Keratinocyte (primary cell): Measurements from ENCODE around the gene ZIC4. TPM values are rescaled to one million over a fixed set of nuclear protein-coding genes. Genes with fewer than 3 reads are reported as not detected.

Experiments
- DNase-seq: peaks from one replicate; pipeline ENCODE4 v3.0.0-alpha.2; 2011; ENCODE audit warnings: low read depth, missing footprints, low spot score
- FAIRE-seq: peaks from 2 replicates; lab custom pipeline; 2011; peaks lifted over from hg19 to GRCh38; lab: Jason Lieb, UNC
- H2AFZ ChIP-seq: 2 replicates; pipeline ENCODE4 v1.6.0; 2012; ENCODE audit warnings: low read length, control low read depth, inconsistent platforms; ENCODE audit not compliant: control insufficient read depth
- H3K27ac ChIP-seq: 2 replicates; pipeline ENCODE4 v1.5.1; 2011; ENCODE audit warnings: low read length; ENCODE audit not compliant: control insufficient read depth, insufficient read depth
- H3K27me3 ChIP-seq: 3 replicates; pipeline ENCODE4 v1.6.0; 2011; ENCODE audit warnings: low read length; ENCODE audit not compliant: control insufficient read depth, insufficient read depth; ENCODE audit errors: extremely low read depth
- H3K36me3 ChIP-seq, 2 experiments: 2 replicates in 1 of 2; 3 replicates in 1 of 2; pipeline ENCODE4 v1.5.1; 2011; ENCODE audit warnings: low read length in 2 of 2, mild to moderate bottlenecking in 1 of 2; ENCODE audit not compliant: control insufficient read depth in 2 of 2, insufficient read depth in 2 of 2; ENCODE audit errors: extremely low read depth in 1 of 2
- H3K4me1 ChIP-seq: 3 replicates; pipeline ENCODE4 v1.5.1; 2011; ENCODE audit warnings: low read length; ENCODE audit not compliant: control insufficient read depth, insufficient read depth; ENCODE audit errors: extremely low read depth
- H3K4me2 ChIP-seq: 3 replicates; pipeline ENCODE4 v1.6.0; 2011; ENCODE audit warnings: low read depth, low read length; ENCODE audit not compliant: control insufficient read depth, insufficient read depth; ENCODE audit errors: extremely low read depth
- H3K4me3 ChIP-seq, 3 experiments: fragments of 200-600 bp in 1 of 3; sonication (generic) in 1 of 3; 2 replicates in 2 of 3; 3 replicates in 1 of 3; pipeline ENCODE4 v1.5.1; 2011 to 2016; ENCODE audit warnings: low read length in 3 of 3, mild to moderate bottlenecking in 3 of 3, control low read depth in 2 of 3, inconsistent platforms in 1 of 3, low read depth in 1 of 3, mixed read lengths in 1 of 3, mixed run types in 1 of 3, moderate library complexity in 1 of 3; ENCODE audit not compliant: control insufficient read depth in 2 of 3, insufficient read depth in 2 of 3; ENCODE audit errors: extremely low read depth in 1 of 3
- H3K79me2 ChIP-seq: 2 replicates; pipeline ENCODE4 v1.6.0; 2012; ENCODE audit warnings: low read length; ENCODE audit not compliant: control insufficient read depth, insufficient read depth
- H3K9ac ChIP-seq: 3 replicates; pipeline ENCODE4 v1.6.0; 2011; ENCODE audit warnings: low read length; ENCODE audit not compliant: control insufficient read depth, insufficient read depth; ENCODE audit errors: extremely low read depth
- H3K9me1 ChIP-seq: 3 replicates; pipeline ENCODE4 v1.6.0; 2011; ENCODE audit warnings: low read length; ENCODE audit not compliant: control insufficient read depth, insufficient read depth; ENCODE audit errors: extremely low read depth
- H3K9me3 ChIP-seq: 2 replicates; pipeline ENCODE4 v1.5.1; 2012; ENCODE audit warnings: low read depth, low read length; ENCODE audit not compliant: control insufficient read depth
- H4K20me1 ChIP-seq: 3 replicates; pipeline ENCODE4 v1.6.0; 2011; ENCODE audit warnings: low read length; ENCODE audit not compliant: control insufficient read depth, insufficient read depth; ENCODE audit errors: extremely low read depth
- EZH2 ChIP-seq: IDR thresholded peaks from one replicate; pipeline ENCODE4 v1.6.1; 2012; ENCODE audit warnings: inconsistent platforms, mild to moderate bottlenecking, low read length, moderate library complexity
- dilution Hi-C: fragments of 300-500 bp; cut with MboI; formaldehyde crosslinking; loops from one replicate; pipeline ENCODE4 v1.7.0; 2020; ENCODE audit warnings: low sequenced_read_pairs; ENCODE audit not compliant: extremely low pct_ligation_motif_present
- polyA plus RNA-seq, 5 experiments: library from polyadenylated mRNA; depleted of rRNA in 3 of 5; stranded (reverse) in 3 of 5; stranded (forward) in 1 of 5; unstranded in 1 of 5; fragments of >200 nt; gene quantifications; 1 replicate in 1 of 5; 2 replicates in 3 of 5; 3 replicates in 1 of 5; pipeline versions ENCODE4 v1.2.1 to v1.2.3, GENCODE V29; 2011 to 2012; ENCODE audit warnings: missing spikeins in 2 of 5, low read depth in 1 of 5, low replicate concordance in 1 of 5
- TF ChIP-seq, protein P1 (sequence below), 3 experiments: IDR thresholded peaks in 1 of 3; conservative IDR thresholded peaks in 1 of 3; optimal IDR thresholded peaks in 1 of 3; 2 replicates in 2 of 3; 3 replicates in 1 of 3; pipeline versions ENCODE3 to v1.5.1; 2011; ENCODE audit warnings: low read length in 3 of 3, mild to moderate bottlenecking in 3 of 3, moderate library complexity in 2 of 3, control low read depth in 1 of 3, inconsistent platforms in 1 of 3; ENCODE audit not compliant: insufficient read depth in 2 of 3; ENCODE audit errors: extremely low read depth in 1 of 3

Gene ZIC4
- polyA plus RNA-seq, 1 donor (not counting 4 experiments of a cell fraction or from before 2014, with no cell fraction given): not detected

DNA sequence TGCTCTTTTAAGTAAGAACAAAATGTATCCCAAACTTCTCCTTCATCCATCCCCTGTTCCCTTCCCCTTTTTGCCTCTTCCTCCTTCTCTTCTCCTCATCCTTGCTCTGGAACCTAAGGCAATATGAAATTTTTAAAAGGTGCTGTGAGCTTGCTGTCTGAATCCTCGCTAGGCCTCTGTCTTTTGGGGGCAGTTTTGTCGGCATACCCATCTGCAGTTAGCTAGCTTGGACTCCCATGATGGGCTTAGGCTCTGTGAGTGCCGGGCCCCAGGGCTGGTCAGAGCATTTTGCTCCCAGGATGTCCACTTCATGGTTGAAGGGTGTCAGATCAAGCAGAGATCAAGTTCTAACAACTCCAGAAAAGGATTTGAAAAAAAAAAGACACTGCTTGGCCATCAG, 21.4 kb upstream of the ZIC4 start:
- DNase-seq: no peak
- no peak for TF ChIP-seq EZH2
- TF ChIP-seq, protein P1, sequence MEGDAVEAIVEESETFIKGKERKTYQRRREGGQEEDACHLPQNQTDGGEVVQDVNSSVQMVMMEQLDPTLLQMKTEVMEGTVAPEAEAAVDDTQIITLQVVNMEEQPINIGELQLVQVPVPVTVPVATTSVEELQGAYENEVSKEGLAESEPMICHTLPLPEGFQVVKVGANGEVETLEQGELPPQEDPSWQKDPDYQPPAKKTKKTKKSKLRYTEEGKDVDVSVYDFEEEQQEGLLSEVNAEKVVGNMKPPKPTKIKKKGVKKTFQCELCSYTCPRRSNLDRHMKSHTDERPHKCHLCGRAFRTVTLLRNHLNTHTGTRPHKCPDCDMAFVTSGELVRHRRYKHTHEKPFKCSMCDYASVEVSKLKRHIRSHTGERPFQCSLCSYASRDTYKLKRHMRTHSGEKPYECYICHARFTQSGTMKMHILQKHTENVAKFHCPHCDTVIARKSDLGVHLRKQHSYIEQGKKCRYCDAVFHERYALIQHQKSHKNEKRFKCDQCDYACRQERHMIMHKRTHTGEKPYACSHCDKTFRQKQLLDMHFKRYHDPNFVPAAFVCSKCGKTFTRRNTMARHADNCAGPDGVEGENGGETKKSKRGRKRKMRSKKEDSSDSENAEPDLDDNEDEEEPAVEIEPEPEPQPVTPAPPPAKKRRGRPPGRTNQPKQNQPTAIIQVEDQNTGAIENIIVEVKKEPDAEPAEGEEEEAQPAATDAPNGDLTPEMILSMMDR (optimal IDR thresholded peaks at IDR 0.05 in 1 of 3, IDR thresholded peaks at IDR 0.05 in 1 of 3, conservative IDR thresholded peaks at IDR 0.05 in 1 of 3; ENCODE audit: extremely low read depth in 1 of 3, insufficient read depth in 2 of 3, low read length in 3 of 3): no peak
- no peaks in the 10 kb centered on the region for H3K4me1 ChIP-seq
- H3K27me3 ChIP-seq: peaks cover 25% of the 10 kb centered on the region
- no peak overlapping the region for H3K27ac ChIP-seq
- dilution Hi-C loops: no loop called here
- FAIRE-seq: no peak
- H3K9me3 ChIP-seq: no peaks in the 10 kb centered on the region
- no peaks in the 10 kb centered on the region for H3K36me3 ChIP-seq
- no peak overlapping the region for H3K4me2 ChIP-seq
- no peak overlapping the region for H2AFZ ChIP-seq
- no peak overlapping the region for H3K4me3 ChIP-seq
- H3K9ac ChIP-seq: no peak overlapping the region
- no peaks in the 10 kb centered on the region for H3K9me1 ChIP-seq
- H4K20me1 ChIP-seq: no peaks in the 10 kb centered on the region
- H3K79me2 ChIP-seq: no peaks in the 10 kb centered on the region

DNA sequence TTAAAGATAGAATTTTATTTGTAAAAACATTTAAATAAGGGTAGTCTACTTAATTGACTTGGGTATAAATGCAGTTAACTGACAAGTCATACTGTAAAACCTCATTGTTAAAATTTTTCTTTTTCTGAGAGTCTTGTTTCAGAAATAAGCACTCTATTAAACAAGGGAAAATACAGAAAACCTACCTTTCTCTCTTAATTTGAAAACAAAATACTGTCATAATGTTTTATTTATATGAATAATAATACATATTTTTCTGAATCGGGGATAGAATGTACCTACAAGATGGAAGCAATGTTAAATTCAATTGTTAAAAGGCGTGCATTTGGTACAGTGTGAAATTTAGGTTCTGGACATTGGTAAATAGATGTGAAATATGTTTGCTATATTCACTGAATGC, 20.6 kb upstream of the ZIC4 start:
- FAIRE-seq (no peak), DNase-seq (no peak)
- no peaks in the 10 kb centered on the region for H3K9me1 ChIP-seq
- H3K9ac ChIP-seq: no peak overlapping the region
- no peaks in the 10 kb centered on the region for H3K9me3 ChIP-seq
- no peaks in the 10 kb centered on the region for H3K79me2 ChIP-seq
- no peaks in the 10 kb centered on the region for H4K20me1 ChIP-seq
- TF ChIP-seq EZH2: no peak
- no peaks in the 10 kb centered on the region for H3K36me3 ChIP-seq
- no peak overlapping the region for H3K4me2 ChIP-seq
- H3K4me1 ChIP-seq: no peaks in the 10 kb centered on the region
- H3K27ac ChIP-seq: no peak overlapping the region
- peaks cover 33% of the 10 kb centered on the region for H3K27me3 ChIP-seq
- H3K4me3 ChIP-seq: no peak overlapping the region
- dilution Hi-C loops: no loop called here
- H2AFZ ChIP-seq: no peak overlapping the region

DNA sequence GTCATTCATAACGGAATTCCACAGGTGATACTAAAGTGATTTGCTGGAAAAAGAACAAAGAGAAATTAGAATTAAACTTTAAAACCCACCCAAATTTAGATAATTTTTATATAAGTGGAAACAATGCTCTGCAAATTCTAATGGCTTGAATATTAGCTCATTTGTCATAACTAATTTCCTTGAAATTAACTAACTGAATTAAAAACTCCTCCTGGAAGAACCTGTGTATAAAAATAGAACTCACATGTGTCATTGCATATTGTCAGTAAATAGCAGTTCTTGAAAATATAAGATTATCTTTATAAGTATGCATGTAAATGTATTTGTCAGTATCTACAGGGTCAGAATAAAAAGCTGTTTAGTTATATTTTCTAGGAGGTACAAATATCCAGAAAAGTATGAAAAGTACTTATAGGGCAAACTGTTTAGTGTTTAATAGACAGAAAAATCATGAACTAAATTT, 19.1 kb upstream of the ZIC4 start:
- no peaks in the 10 kb centered on the region for H3K79me2 ChIP-seq
- no peaks in the 10 kb centered on the region for H3K4me1 ChIP-seq
- H3K9me1 ChIP-seq: no peaks in the 10 kb centered on the region
- peaks cover 4% of the 10 kb centered on the region for H3K9me3 ChIP-seq
- TF ChIP-seq, protein P1 (optimal IDR thresholded peaks at IDR 0.05 in 1 of 3, IDR thresholded peaks at IDR 0.05 in 1 of 3, conservative IDR thresholded peaks at IDR 0.05 in 1 of 3; ENCODE audit: extremely low read depth in 1 of 3, insufficient read depth in 2 of 3, low read length in 3 of 3): no peak
- TF ChIP-seq EZH2: no peak
- no peak for FAIRE-seq
- H4K20me1 ChIP-seq: no peaks in the 10 kb centered on the region
- no peaks in the 10 kb centered on the region for H3K36me3 ChIP-seq
- H3K27ac ChIP-seq: no peak overlapping the region
- no peak overlapping the region for H2AFZ ChIP-seq
- no peak overlapping the region for H3K9ac ChIP-seq
- dilution Hi-C loops: no loop called here
- H3K27me3 ChIP-seq: peaks cover 48% of the 10 kb centered on the region
- no peak overlapping the region for H3K4me2 ChIP-seq
- no peak overlapping the region for H3K4me3 ChIP-seq
- no peak for DNase-seq
